K562 (cell line): ENCODE measurements around the gene CTPS2. TPM values are rescaled to one million over a fixed set of nuclear protein-coding genes. Genes with fewer than 3 reads are reported as not detected.

Source experiments
- ATAC-seq: fragments of 200-7000 bp; cut with Tn5 transposase; 3 replicates; pipeline ENCODE4 v1.9.1; 2020; ENCODE audit warnings: moderate library complexity
- BruUV-seq: library from RNA; stranded (reverse); fragments of 400-500 nt; replicated peaks from 2 replicates; lab custom pipeline; 2021; lab: Mats Ljungman, UMichigan
- CTCF ChIA-PET: fragments of 300-600 bp; formaldehyde crosslinking; extraction: SDS; loops from one replicate; lab custom pipeline; 2021; ENCODE audit warnings: low intra/inter-chr PET ratio; lab: Yijun Ruan, JAX
- POLR2A ChIA-PET: fragments of 300-600, 350-650 bp; sonication (Branson Sonifier 250); formaldehyde crosslinking; extraction: SDS; loops from one replicate; lab custom pipeline; 2021; ENCODE audit warnings: antibody characterized with exemption, inconsistent platforms; lab: Yijun Ruan, JAX
- DNase-seq, 4 experiments: peaks; one replicate each; pipeline versions ENCODE4 v3.0.0 to v3.0.0-alpha.2; 2011 to 2018; ENCODE audit warnings: low spot score in 3 of 4, mixed read lengths in 3 of 4; ENCODE audit errors: extremely low read depth in 1 of 4
- FAIRE-seq: peaks from 2 replicates; lab custom pipeline; 2011; peaks lifted over from hg19 to GRCh38; lab: Jason Lieb, UNC
- H2AFZ ChIP-seq: 2 replicates; pipeline ENCODE4 v1.6.0; 2011; ENCODE audit warnings: low read depth, low read length, control low read depth, inconsistent platforms
- H3K27ac ChIP-seq: fragments of 200-600 bp; 3 replicates; pipeline ENCODE4 v1.8.0; 2011; ENCODE audit warnings: low read depth, mild to moderate bottlenecking, control low read depth, inconsistent platforms, low read length, moderate library complexity, mixed read lengths; ENCODE audit errors: extremely low read depth
- H3K27me3 ChIP-seq, 2 experiments: fragments of 300-600 bp in 1 of 2; 2 replicates in 1 of 2; 3 replicates in 1 of 2; pipeline versions ENCODE4 v1.6.0 to v1.8.0; 2011; ENCODE audit warnings: inconsistent platforms in 2 of 2, low read length in 2 of 2, mild to moderate bottlenecking in 1 of 2, mixed read lengths in 1 of 2, moderate library complexity in 1 of 2; ENCODE audit not compliant: control insufficient read depth in 2 of 2, insufficient read depth in 2 of 2
- H3K36me3 ChIP-seq: fragments of 300-600 bp; 3 replicates; pipeline ENCODE4 v1.8.0; 2011; ENCODE audit warnings: mild to moderate bottlenecking, low read length, inconsistent platforms; ENCODE audit not compliant: control insufficient read depth, insufficient read depth
- H3K4me1 ChIP-seq, 2 experiments: fragments of 200-600 bp in 1 of 2; replicated peaks in 1 of 2; 2 replicates in 1 of 2; 3 replicates in 1 of 2; pipeline versions ENCODE4 v1.5.1 to v1.8.0; 2011; ENCODE audit warnings: inconsistent platforms in 2 of 2, low read length in 2 of 2, mild to moderate bottlenecking in 1 of 2, mixed read lengths in 1 of 2, moderate library complexity in 1 of 2; ENCODE audit not compliant: control insufficient read depth in 2 of 2, insufficient read depth in 2 of 2
- H3K4me2 ChIP-seq: 2 replicates; pipeline ENCODE4 v1.6.1; 2011; ENCODE audit warnings: low read length, control low read depth, inconsistent platforms, mixed read lengths; ENCODE audit not compliant: insufficient read depth
- H3K4me3 ChIP-seq: fragments of 200-600 bp; sonication (generic), shearing (Covaris generic); 2 replicates; pipeline ENCODE4 v1.5.1; 2016; ENCODE audit warnings: control low read depth, inconsistent platforms
- H3K79me2 ChIP-seq: fragments of 200-600 bp; 3 replicates; pipeline ENCODE4 v1.8.0; 2011; ENCODE audit warnings: low read length, inconsistent platforms; ENCODE audit not compliant: control insufficient read depth, insufficient read depth
- H3K9ac ChIP-seq, 2 experiments: 2 replicates each; pipeline versions ENCODE4 v1.6.0 to v1.6.1; 2011; ENCODE audit warnings: low read depth in 2 of 2, low read length in 2 of 2, control low read depth in 1 of 2, inconsistent platforms in 1 of 2, mild to moderate bottlenecking in 1 of 2, mixed read lengths in 1 of 2; ENCODE audit not compliant: insufficient read depth in 1 of 2
- H3K9me1 ChIP-seq: one replicate; pipeline ENCODE4 v1.6.0; 2011; ENCODE audit warnings: inconsistent platforms, mild to moderate bottlenecking, low read length, moderate library complexity; ENCODE audit not compliant: control insufficient read depth, insufficient read depth
- H3K9me3 ChIP-seq: replicated peaks from 2 replicates; pipeline ENCODE4 v1.5.1; 2011; ENCODE audit warnings: low read depth, low read length, inconsistent platforms; ENCODE audit not compliant: control insufficient read depth, insufficient read depth
- H4K20me1 ChIP-seq: replicated peaks from 2 replicates; pipeline ENCODE4 v1.6.1; 2011; ENCODE audit warnings: low read length, inconsistent platforms, mixed read lengths; ENCODE audit not compliant: control insufficient read depth, insufficient read depth
- ARID1B ChIP-seq: fragments of 450-650 bp; IDR thresholded peaks from 2 replicates; pipeline ENCODE4 v1.6.1; 2016; ENCODE audit warnings: antibody characterized with exemption, mild to moderate bottlenecking, inconsistent platforms
- ARID3A ChIP-seq: IDR thresholded peaks from 2 replicates; pipeline ENCODE4 v1.6.1; 2012; ENCODE audit warnings: low read depth, low read length, improper control_type of control experiment, borderline replicate concordance
- DIDO1 ChIP-seq: fragments of 450-650 bp; IDR thresholded peaks from 2 replicates; pipeline ENCODE4 v1.6.1; 2016; ENCODE audit warnings: low read depth, missing biosample characterization, missing genetic modification characterization
- ESRRB ChIP-seq: fragments of 250-450 bp; sonication (Bioruptor Pico); IDR thresholded peaks from 2 replicates; pipeline ENCODE4 v1.5.0; 2020; ENCODE audit warnings: mild to moderate bottlenecking, moderate library complexity, borderline replicate concordance
- FOXK1 ChIP-seq: sonication (generic); formaldehyde crosslinking; IDR thresholded peaks from 2 replicates; pipeline ENCODE4 v1.8.0; 2022; ENCODE audit warnings: missing genetic modification reagents, mild to moderate bottlenecking, borderline replicate concordance
- HMBOX1 ChIP-seq: sonication (generic); IDR thresholded peaks from 2 replicates; pipeline ENCODE4 v1.6.1; 2016
- IRF9 ChIP-seq: fragments of 450-650 bp; IDR thresholded peaks from 2 replicates; pipeline ENCODE4 v1.6.1; 2016; ENCODE audit warnings: missing biosample characterization, missing genetic modification characterization
- MAFK ChIP-seq: IDR thresholded peaks from 2 replicates; pipeline ENCODE4 v1.6.1; 2011; ENCODE audit warnings: low read length, improper control_type of control experiment
- RBM22 ChIP-seq: fragments of 200-400 bp; formaldehyde crosslinking; IDR thresholded peaks from 2 replicates; pipeline ENCODE4 v1.6.1; 2018; ENCODE audit warnings: low read length, low read depth; ENCODE audit not compliant: poor library complexity, severe bottlenecking
- SRSF9 ChIP-seq: fragments of 200-400 bp; formaldehyde crosslinking; IDR thresholded peaks from 2 replicates; pipeline ENCODE4 v1.6.1; 2017; ENCODE audit warnings: low read depth, low read length, borderline replicate concordance
- THRAP3 ChIP-seq: fragments of 450-650 bp; IDR thresholded peaks from 2 replicates; pipeline ENCODE4 v1.6.1; 2016; ENCODE audit warnings: mild to moderate bottlenecking, inconsistent platforms, borderline replicate concordance
- USF1 ChIP-seq: sonication (generic); formaldehyde crosslinking; IDR thresholded peaks from 2 replicates; pipeline ENCODE4 v1.9.0; 2022; ENCODE audit warnings: mild to moderate bottlenecking, missing genetic modification reagents
- ZBTB1 ChIP-seq: sonication (generic); formaldehyde crosslinking; IDR thresholded peaks from 2 replicates; pipeline ENCODE4 v1.8.1; 2023; ENCODE audit warnings: missing genetic modification reagents, low read depth, mild to moderate bottlenecking, borderline replicate concordance
- ZC3H11A ChIP-seq: IDR thresholded peaks from 2 replicates; pipeline ENCODE4 v1.6.1; 2012; ENCODE audit warnings: low read depth, low read length, improper control_type of control experiment
- ZNF174 ChIP-seq: fragments of 250-450 bp; sonication (Bioruptor Pico); IDR thresholded peaks from 2 replicates; pipeline ENCODE4 v1.4.0; 2020; ENCODE audit warnings: mild to moderate bottlenecking
- ZNF232 ChIP-seq: sonication (generic); formaldehyde crosslinking; IDR thresholded peaks from 2 replicates; pipeline ENCODE4 v1.8.0; 2022; ENCODE audit warnings: mild to moderate bottlenecking, missing genetic modification reagents
- ZNF583 ChIP-seq: fragments of 250-450 bp; sonication (Bioruptor Pico); IDR thresholded peaks from 2 replicates; pipeline ENCODE4 v1.4.0; 2020
- ZNF764 ChIP-seq: fragments of 250-450 bp; sonication (Bioruptor Pico); IDR thresholded peaks from 2 replicates; pipeline ENCODE4 v1.4.0; 2020; ENCODE audit warnings: low read depth, mild to moderate bottlenecking, moderate library complexity
- WGBS: fragments of 100-300 bp; shearing (Covaris generic); methylation state at CpG from one replicate; pipeline ENCODE4 v1.1.6; 2016; ENCODE audit warnings: low coverage, mixed read lengths; ENCODE audit not compliant: insufficient coverage; ENCODE audit errors: missing lambda C conversion rate; 5-methylcytosine and 5-hydroxymethylcytosine counted together
- in situ Hi-C: fragments of 300-500 bp; cut with MboI; formaldehyde crosslinking; loops from 4 replicates; pipeline ENCODE4 v1.15.0; 2018; ENCODE audit warnings: inconsistent platforms, mixed read lengths
- intact Hi-C: fragments of 100-400 bp; cut with micrococcal nuclease; formaldehyde crosslinking; loops from 2 replicates; pipeline ENCODE4 v1.14.2; 2022
- polyA plus RNA-seq, 8 experiments: library from polyadenylated mRNA; depleted of rRNA in 4 of 8; stranded (reverse) in 5 of 8; unstranded in 3 of 8; fragments of >200 nt; fragmentation: Nextera tagmentation in 2 of 8; fragmentation: Illumina TruSeq in 1 of 8; extraction: Ambion mirVana in 2 of 8; extraction: Trizol in 1 of 8; gene quantifications; 2 replicates each; pipeline versions ENCODE4 v1.2.1 to v1.2.3, GENCODE V29; 2011 to 2014; ENCODE audit warnings: inconsistent platforms in 1 of 8, missing spikeins in 1 of 8
- total RNA-seq, 7 experiments: library from RNA; depleted of rRNA in 6 of 7; stranded (reverse); fragments of >200 nt in 6 of 7; fragmentation: Illumina TruSeq in 2 of 7; extraction: Trizol in 2 of 7; gene quantifications; 2 replicates each; pipeline versions ENCODE4 v1.2.1 to v1.2.3, GENCODE V29; 2011 to 2021; ENCODE audit warnings: low replicate concordance in 1 of 7

The CTPS2 gene
- total and polyA plus RNA-seq, 9 of the 15 experiments (the other 6 are each of a cell fraction or from before 2014, with no cell fraction given) = 5.4 to 19.5 (median 14.1) TPM

GRCh38 chrX:16695079-16695676 is 17.3 kb downstream of the CTPS2 start (continued):
- no peak for TF ChIP-seq HMBOX1
- no peak for TF ChIP-seq ZNF232 (CRISPR knock-in tag)
- TF ChIP-seq ZBTB1 (CRISPR knock-in tag) = no peak
- no peak for TF ChIP-seq ARID1B
- peak; percentile 49 for TF ChIP-seq USF1
- TF ChIP-seq ZC3H11A = no peak
- TF ChIP-seq MAFK = no peak
- no peak for TF ChIP-seq IRF9

GRCh38 chrX:16687514-16687913 is 25.0 kb downstream of the CTPS2 start:
- DNase-seq (no peak), ATAC-seq (no peak), FAIRE-seq (no peak)
- no peaks in the 10 kb centered on the region; a peak in 1 of 5 replicates for H3K4me1 ChIP-seq
- peaks cover 45% of the 10 kb centered on the region; the same call in 2 of the 3 replicates for H3K36me3 ChIP-seq
- BruUV-seq = no TSS peak
- no peaks in the 10 kb centered on the region for H3K9me1 ChIP-seq
- no peak overlapping the region for H2AFZ ChIP-seq
- CTCF ChIA-PET = no interaction called here
- no peak overlapping the region for H3K4me2 ChIP-seq
- POLR2A ChIA-PET = interaction anchor here (0.6 kb wide), 1 partner anchor 337 kb away, joined by 5 read pairs; no protein-coding TSS in a partner anchor
- H3K4me3 ChIP-seq = no peak overlapping the region
- no peak overlapping the region for H3K9ac ChIP-seq
- H3K27ac ChIP-seq = no peak overlapping the region
- WGBS = no CpG with 5 or more reads among the region's 3 CpGs
- no peaks in the 10 kb centered on the region for H3K27me3 ChIP-seq
- in situ Hi-C loops (loop anchor here (25.0 kb wide), 1 partner anchor 250 kb away; no protein-coding TSS in a partner anchor), intact Hi-C loops (no loop called here)
- no peaks in the 10 kb centered on the region for H3K79me2 ChIP-seq
- H3K9me3 ChIP-seq = no peaks in the 10 kb centered on the region
- H4K20me1 ChIP-seq = no peaks in the 10 kb centered on the region
- TF ChIP-seq ARID3A = no peak
- TF ChIP-seq RBM22 = no peak
- TF ChIP-seq FOXK1 (CRISPR knock-in tag) = no peak
- no peak for TF ChIP-seq SRSF9
- no peak for TF ChIP-seq ESRRB (CRISPR knock-in tag)
- TF ChIP-seq THRAP3 = no peak
- no peak for TF ChIP-seq DIDO1 (tag)
- TF ChIP-seq ZNF583 (CRISPR knock-in tag) = no peak
- TF ChIP-seq ZNF174 (CRISPR knock-in tag) = no peak
- no peak for TF ChIP-seq ZNF764 (CRISPR knock-in tag)
